Amniotic stem cell (primary cell): ENCODE measurements around the gene MNT.
A peak's percentile ranks its signal among the peaks of the same experiment; 100 is the strongest.

ENCODE experiments used
- DNase-seq: peaks from one replicate; lab custom pipeline; 2025; lab: John Stamatoyannopoulos, UW

MNT gene

DNA sequence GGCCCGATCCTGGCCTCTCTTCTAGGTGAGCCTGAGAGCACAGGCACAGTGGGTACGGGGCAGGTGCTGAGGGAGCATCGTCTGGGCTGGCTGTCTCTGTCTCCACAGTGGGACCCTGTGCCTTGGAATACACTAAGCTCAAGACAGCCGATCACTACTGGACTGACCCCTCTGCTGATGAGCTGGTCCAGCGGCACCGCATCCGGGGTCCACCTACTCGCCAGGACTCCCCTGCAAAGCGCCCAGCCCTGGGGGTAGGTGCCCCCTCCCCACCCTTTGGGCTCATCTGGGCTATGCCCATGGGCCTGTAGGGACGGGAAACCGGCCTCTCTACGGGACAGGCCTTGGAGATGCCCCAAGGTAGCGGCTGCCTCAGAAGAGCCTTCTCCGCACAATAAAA lies 38.0 kb downstream of the MNT start:
- DNase-seq = no peak

DNA sequence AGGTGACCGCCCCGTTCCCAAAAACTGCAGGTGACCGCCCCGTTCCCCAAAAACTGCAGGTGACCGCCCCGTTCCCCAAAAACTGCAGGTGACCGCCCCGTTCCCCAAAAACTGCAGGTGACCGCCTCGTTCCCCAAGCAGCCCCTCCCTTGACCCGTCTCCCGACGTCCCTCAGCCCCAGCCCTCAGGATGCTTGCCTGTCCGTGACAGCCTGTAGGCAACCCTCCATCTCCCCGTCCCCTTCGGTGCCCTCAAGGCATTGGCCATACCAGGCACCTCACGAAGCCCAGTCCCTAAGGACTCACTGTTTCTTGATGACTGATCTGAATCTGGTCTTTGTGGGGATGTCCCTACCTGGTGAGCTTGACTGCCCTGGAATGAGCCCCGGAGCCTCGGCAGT lies 38.4 kb downstream of the MNT start:
- DNase-seq = no peak

DNA sequence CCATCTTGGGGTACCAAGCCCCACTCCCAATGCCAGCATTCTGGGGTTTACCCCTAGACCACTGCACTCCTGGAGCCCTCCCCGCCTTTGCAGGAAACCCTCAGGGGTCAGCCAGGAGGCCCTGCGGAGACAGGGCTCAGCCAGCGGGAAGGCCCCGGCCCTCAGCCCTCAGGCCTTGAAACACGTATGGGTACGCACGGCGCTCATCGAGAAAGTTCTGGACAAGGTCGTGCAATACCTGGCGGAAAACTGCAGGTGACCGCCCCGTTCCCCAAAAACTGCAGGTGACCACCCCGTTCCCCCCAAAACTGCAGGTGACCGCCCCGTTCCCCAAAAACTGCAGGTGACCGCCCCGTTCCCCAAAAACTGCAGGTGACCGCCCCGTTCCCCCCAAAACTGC lies 38.8 kb downstream of the MNT start:
- no peak for DNase-seq

DNA sequence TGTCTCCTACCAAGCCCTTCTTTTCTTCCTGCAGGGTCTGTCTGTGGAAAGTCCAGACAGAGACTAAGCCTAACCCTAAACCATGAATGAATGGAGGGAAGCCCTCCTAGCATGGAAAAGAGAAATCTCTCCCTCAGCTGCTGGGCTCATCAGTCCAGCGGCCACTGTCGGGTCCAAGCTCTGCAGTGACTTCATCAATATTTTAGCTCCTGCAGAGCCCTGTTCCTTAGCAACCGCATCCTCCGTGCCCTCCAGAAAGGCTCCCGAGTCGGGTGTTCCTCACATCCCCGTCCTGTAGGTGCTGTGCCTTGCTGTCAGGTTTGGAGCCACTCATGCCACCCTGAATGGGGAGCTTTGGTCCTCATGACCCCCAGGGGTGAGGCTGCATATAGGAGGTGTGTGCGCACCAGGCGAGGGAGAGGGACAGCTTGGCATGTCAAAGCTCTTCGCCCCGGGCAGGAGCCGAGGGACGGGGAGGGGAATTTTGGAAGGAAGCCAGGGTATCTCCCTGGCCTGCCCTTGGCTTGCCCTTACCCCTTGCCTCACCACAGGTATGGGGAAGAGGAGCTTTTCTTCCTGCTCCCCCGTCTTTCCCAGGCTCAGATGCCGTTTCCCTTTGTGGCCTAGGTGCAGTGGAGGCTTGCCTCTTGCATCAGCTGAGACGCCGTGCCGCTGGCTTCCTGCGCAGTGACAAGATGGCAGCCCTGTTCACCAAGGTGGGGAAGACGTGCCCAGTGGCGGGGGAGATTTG lies 39.7 kb downstream of the MNT start:
- DNase-seq = no peak

DNA sequence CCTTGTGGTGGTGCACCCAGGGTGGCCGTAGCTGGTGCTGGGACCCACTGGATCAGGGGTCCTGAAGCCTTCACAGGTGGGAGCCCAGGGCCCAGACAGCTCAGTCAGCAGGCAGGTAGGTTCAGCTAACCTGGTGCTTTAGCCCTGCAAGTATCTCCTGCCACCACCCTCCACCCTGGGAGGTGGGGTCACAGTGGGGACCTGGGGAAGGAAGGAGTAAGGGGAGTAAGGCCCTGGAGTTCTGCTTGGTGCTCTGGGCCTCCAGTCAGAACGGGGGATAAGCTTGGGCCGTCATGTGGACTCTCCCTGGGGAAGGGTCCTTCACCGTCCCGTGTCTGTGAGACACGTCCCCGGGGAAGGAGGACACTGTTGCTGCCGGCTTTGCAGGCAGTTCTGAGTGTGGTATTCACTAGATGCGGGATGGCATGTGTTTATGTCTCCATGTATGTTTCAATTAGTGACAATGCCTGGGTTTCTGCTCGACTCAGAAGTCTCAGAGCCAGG lies 42.9 kb downstream of the MNT start:
- no peak for DNase-seq

DNA sequence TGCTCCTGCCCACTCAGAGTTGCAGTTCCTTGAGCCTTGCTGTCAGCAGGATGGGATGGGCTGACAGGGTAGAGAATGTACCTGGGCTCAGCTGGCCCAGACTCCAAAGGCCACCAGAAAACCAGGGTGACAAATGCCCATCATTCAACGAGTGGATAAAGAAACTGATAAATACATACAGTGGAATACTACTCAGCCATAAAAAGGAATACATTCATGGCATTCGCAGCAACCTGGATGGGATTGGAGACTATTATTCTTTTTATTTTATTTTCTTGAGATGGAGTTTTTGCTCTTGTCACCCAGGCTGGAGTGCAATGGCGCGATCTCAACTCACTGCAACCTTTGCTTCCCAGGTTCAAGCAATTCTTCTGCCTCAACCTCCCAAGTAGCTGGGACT lies 43.6 kb downstream of the MNT start:
- DNase-seq = no peak

DNA sequence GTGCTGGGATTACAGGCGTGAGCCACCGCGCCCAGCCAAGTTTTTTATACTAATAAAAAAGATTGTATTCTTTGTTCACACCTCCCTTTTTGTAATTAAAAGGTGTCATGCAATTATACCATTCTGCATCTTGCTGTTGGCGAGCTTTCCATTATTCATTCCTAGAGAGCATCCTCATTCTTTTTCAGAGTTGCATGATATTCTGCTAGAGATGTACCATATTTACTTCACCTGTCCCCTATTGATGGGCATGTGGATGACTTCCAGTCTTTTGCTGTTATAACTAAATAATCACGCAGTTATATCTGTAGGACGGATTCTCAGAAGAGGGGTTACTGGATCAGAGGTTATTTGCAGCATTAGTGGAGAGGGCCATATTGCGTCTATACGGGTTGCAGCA lies 46.5 kb downstream of the MNT start:
- no peak for DNase-seq

DNA sequence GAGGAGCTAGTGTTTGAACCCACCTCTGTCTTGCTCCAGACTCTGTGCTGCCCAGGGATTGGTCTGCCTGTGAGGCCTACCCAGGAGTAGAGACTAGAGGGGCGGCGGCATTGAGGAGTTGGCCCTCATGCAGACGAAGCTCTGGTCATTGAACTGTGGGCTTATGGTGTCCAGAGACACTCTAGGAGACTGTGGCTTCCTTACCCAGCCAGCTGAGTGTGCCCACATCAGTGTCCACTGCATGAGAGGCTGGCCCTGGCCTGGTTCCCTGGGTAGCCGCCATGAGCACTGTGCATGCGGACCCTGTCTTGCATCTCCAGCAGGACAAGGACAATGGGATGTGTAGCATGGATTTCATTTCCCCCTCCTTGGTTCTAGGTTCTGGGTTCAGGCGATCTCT lies 49.6 kb downstream of the MNT start:
- DNase-seq = no peak

DNA sequence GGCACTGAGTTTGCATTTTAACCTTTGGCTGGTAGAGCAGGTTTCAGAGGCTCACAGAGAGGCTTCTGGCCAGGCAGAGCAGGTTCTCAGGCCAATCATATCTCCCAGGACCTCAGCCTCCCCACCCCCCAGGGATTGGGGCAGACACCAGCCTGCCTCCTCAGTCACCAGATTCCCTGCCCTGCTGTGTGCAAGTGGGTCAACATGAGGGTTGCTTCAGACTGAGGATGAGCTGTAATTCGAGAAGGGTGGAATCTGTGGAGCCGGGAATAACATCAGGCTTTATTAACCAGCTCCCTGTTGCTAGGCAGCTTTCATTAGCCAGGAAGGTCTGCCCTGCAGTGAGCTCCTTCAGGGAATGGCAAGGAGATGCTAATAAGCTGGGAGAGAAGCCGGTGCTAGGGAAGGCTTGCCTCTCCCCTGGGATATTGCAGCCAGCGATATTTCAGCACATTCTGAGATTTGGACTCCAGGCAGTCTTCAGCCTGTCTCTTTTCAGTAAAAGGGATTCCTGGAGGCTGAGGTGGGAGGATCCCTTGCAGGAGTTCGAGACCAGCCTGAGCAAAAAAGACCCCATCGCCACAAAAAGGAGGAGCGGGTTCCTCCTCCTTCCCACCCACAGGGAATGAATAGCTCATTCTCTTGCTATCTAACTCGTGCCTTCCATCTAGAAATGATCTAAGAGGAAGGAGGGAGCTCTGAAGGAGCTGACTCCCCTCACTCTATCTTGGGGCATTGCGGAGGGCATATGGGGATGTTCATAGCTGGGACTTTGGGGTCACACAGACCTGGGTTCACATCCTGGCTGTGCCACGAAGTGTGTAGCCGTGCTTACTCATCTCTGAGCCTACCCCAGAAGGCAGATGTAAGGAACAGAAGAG lies 52.8 kb downstream of the MNT start:
- DNase-seq = peak; percentile 32

DNA sequence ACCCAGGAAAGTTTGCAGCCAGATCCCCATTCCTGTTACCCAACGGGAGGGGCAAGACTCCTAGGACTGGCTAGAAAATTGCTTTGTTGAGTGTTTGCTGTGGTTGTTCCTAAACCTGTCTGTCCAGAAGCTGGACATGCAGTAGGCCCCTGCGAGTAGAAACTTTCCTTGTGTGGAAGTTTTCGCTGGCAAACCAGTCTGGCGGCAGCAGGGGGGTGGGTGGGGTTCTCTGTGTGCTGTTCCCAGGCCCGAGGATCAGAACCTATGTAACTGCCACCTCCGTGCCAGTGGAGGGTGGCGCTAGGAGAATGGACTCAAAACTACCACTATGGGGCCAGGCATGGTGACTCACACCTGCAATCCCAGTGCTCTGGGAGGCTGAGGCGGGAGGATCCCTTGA lies 54.4 kb downstream of the MNT start:
- no peak for DNase-seq

DNA sequence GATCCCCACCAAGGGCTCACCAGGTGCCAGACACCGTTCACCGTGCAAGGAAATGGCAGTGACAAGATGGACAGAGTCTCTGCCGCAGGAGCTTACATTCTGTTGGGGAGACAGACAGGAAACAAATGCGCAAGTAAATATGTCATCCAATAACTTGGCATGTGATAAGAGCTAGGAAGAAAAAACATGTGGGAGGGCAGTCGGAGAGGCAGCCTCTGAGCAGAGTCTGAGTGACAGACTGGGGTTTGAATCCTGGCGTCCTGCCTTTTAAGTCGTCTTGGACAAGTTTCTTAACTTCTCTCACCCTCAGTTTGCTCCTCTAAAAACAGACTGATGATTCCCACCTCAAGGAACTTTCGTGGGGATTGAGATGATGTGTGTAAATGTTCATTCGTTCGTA lies 56.3 kb downstream of the MNT start:
- DNase-seq = no peak

DNA sequence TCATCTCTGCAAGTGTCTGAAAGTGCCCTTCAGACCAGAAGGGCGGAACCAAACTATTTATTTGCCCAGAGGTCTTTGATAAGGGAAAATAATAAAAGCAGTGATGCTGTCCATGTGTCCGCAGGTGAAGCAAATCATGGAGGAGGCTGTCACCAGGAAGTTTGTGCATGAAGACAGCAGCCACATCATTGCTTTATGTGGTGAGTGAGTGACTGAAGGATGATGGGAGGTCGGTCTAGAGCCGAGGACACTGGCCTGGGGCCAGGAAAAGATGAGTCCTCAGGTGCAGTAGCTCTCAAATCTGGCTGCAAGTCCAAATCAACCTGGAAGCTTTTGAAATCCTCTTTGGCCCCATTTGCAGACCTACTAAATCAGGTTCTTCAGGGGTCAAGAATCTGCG lies 57.4 kb downstream of the MNT start:
- DNase-seq = no peak

DNA sequence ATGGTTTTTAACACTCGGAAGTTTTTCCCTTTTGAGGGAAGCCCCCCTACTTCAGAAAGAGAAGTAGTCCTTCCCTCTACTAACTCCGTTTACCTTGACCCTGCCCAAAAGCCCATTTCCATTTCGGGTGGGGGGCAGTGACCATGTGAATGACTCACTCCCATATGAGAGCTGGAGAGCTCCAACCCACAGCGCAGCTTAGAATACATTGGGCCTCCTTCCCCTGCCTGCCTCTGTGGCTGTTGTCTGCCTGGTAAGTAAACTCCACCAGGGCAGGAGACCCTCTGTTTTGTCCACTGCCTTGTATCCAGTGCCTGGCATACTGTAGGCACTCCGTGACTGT lies 62.6 kb downstream of the MNT start:
- no peak for DNase-seq

DNA sequence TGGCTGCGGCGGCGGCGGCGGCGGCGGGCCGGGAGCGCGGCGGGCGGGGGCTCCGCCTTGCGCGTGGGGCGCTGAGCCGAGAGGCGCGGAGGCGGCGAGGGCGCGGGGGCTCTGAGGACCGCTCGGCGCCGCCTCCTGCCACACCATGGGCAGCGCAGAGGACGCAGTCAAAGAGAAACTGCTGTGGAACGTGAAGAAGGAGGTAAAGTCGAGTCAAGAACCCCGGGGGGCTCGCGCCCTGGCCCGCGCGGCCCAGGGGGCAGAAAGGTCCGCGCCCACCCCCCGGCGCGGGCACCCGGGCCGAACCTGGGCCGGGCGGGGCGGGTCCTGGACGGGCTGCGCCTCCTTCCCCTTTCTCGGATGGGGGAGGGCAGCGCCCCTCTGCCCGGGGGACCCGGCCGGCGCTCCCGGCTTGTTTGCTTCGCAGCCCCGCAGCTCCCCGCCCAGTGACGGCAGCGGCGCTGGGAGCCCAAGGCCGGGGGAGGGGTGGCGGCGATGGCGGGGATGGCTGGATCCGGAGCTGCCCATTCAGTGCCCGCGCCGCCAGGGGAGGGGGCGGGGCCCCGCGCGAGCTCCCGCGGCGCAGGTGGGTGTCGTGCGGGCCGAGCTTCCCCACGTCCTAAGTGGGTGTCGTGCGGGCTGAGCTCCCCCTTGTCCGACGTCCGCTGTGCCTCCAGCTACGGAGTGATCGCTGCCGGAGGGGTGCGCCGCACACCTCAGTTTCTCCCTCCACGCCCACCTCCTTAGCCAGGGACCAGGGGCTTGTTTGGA lies 63.1 kb downstream of the MNT start:
- no peak for DNase-seq

DNA sequence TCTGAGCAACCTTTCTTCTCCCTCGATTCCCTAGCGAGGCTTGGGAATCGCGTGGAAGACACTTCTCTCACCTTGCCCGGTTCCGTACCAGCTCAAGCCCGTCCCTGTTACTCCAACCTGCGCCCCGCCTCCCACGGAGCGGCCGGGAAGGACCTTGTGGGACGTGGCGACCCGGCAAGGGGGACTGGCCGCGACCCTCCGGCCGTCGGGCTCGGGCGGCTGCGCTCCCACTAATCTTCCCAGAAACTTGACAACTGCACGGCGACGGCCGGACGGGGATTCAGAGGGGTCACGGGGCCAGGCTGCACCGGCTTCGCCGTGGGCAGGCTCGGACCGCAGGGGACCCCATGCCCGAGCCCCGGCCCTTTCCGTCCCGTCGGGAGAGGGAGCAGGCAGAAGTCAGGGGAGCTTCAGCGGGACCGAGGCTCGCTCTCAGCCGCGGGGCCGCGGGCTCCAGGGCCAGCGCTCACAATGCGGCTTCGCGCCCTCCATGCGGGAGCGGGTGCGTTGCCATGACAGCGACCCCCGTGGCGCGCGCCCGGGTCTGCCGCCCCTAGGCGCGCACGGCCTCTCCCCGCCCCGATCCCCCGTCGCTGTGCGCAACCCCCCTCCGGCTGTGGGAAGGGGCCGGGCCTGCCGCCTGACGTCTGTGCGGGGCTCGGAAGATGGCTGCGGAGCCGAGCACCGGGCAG lies 63.9 kb downstream of the MNT start, which contains the start of gene SGSM2:
Gene SGSM2, plus strand, starts transcription at position 650 of the 692 bp plus-strand sequence. CDS start 188 bp downstream, outside the sequence.
- DNase-seq = peak; percentile 12

DNA sequence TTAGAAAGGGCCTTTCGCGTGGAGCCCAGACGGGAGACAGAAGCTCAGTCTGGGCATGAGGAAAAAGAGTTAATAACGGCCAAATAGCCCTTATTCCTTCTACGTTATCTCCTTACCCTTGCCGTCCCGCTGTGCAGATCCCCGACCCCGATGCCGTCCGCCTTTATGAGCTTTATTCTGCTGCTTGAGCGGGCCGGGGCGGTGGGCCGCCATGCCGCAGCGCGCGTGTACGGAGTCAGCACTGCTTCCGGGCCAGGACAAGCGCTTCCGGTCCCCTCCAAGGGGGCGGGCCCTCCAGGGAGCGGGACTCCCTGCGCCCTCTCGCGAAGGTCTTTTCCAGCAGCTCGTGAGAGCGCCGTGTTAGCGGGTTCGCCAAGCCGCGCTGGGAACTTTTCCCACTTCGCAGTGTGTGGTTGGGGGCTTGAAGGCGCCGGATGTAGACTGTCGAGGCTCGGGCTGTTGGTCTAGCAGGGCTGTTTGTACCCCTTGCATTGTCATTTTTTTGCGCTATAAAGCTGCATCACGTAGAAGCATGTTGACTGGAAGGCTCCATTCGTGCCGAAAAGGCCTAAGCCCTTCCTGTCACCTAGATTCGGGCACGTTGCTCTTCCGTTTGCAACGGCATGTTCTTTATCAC lies 64.5 kb downstream of the MNT start, which contains the start of gene TSR1:
Gene TSR1, minus strand, starts transcription at position 243 of the 637 bp plus-strand sequence. Its CDS starts 30 bp downstream, at position 213.
- DNase-seq = peak; percentile 88

DNA sequence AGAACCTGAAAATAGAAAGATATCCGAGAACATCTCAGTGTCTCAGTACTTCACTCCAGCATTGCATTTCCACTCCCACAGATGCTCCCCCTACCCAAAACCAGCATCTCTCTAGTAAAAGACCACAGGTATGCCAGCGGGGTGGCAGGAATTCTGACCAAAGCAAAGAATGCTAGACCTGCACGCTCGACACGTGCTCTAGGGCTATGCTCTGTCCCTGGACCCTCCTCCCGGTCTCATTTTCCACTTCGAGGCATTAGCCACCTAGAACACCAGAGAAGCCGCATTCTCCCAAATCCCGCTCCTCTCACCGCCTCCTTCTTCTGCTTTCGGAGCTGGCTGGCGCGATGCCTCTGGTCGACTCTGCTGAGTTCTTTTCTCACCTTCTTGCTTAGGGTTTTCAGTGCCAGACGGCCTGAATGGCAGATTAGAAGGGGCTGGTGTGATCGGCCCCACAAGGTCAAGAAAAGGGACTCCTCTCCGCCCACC lies 65.1 kb downstream of the MNT start:
- DNase-seq = no peak
